IPS-20b (cell line): ENCODE data around the gene CBFA2T2.
"Not testable (repeated sequence)": the region's sequence is repeated elsewhere in the genome, so short reads cannot be mapped to it uniquely, and the experiment has no call there.

Source experiments
- H3K27ac ChIP-seq: one replicate; pipeline ENCODE4 v1.5.1; 2013; ENCODE audit warnings: low read length
- H3K27me3 ChIP-seq: 2 replicates; pipeline ENCODE4 v1.6.1; 2013; ENCODE audit warnings: mild to moderate bottlenecking, low read length, inconsistent platforms; ENCODE audit not compliant: insufficient read depth
- H3K36me3 ChIP-seq: 2 replicates; pipeline ENCODE4 v1.6.1; 2013; ENCODE audit warnings: low read depth, mild to moderate bottlenecking, inconsistent platforms, low read length, moderate library complexity; ENCODE audit not compliant: insufficient read depth
- H3K4me1 ChIP-seq: 2 replicates; pipeline ENCODE4 v1.6.1; 2013; ENCODE audit warnings: mild to moderate bottlenecking, control low read depth, inconsistent platforms, low read length, moderate library complexity; ENCODE audit not compliant: insufficient read depth
- H3K4me3 ChIP-seq: 2 replicates; pipeline ENCODE4 v1.5.1; 2013; ENCODE audit warnings: mild to moderate bottlenecking, low read length, inconsistent platforms
- H3K9ac ChIP-seq: 2 replicates; pipeline ENCODE4 v1.6.1; 2013; ENCODE audit warnings: low read depth, mild to moderate bottlenecking, inconsistent platforms, low read length, moderate library complexity
- H3K9me3 ChIP-seq: 2 replicates; pipeline ENCODE4 v1.6.1; 2013; ENCODE audit warnings: mild to moderate bottlenecking, low read depth, low read length, inconsistent platforms; ENCODE audit not compliant: insufficient read depth

Gene CBFA2T2

DNA sequence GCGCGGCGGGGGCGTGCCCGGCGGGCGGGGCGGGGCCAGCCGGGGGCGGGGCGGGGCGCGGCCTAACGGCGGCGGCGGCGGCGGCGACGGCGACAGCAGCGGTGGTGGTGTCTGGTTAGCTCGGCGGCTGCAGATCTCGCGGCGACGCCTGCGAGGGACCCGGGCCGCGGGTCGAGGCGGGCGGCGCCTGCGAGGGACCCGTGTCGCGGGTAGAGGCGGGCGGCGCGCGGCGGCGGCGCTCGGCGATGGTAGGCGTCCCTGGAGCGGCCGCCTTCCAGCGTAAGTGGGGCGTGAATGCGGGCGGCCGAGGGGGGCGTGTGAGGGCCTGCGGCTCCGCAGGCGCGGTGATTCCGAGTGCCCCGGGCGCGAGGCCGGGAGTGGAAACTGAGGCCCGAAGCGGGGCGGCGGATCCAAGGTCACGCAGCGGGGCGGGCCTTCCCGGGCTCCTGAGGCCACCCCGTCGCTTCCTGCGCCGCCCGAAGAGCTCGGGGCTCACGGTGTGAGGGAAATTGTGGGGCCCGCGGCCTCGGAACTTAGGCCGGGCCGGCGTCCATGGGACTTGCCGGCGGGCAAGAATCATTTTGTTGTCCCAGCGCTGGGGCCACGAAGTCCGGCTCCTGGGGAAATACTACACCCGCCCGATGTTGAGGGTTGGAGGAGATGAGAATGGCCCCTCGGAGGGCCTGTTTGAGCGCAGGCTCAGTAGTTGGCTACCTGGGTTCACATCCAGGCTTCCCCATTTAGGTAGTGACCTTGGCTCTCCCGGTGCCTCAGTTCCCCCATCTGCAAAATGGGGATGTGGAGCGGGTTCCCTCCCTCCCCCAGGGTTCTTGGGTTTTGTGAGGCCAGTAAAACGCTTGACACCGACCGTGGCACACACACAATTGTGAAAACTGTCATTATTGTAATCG, at the start of gene CBFA2T2:
Gene CBFA2T2, plus strand, starts transcription at position 74 of the 911 bp plus-strand sequence. Its CDS starts 172 bp downstream, at position 246.
- Histone ChIP-seq H3K4me3 (peak within 1 kb of the TSS; percentile 84), H3K36me3 (no peaks in the 10 kb centered on the region), H3K9me3 (no peaks in the 10 kb centered on the region), H3K4me1 (peaks cover 4% of the 10 kb centered on the region), H3K27me3 (no peaks in the 10 kb centered on the region), H3K27ac (no peak within 1 kb of the TSS), H3K9ac (peak within 1 kb of the TSS; percentile 80; the same call in 1 of the 2 replicates)

DNA sequence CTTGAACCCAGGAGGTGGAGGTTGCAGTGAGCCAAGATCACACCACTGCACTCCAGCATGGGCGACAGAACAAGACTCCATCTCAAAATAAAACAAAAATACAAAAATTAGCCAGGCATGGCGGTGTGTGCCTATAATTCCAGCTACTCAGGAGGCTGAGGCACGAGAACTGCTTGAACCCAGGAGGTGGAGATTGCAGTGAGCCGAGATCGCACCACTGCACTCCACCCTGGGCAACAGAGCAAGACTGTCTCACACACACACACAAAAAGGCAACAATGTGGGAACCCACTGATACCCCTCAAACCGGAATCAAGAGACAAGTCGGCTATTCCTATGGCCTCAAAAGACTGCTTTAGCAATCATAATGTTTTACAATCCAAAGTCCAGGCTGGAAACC, 49.3 kb upstream of the CBFA2T2 start:
- H3K4me3 ChIP-seq, H3K9me3 ChIP-seq, H3K9ac ChIP-seq, H3K4me1 ChIP-seq, H3K27ac ChIP-seq, H3K36me3 ChIP-seq: not testable (repeated sequence)
- peaks cover 28% of the 10 kb centered on the region for H3K27me3 ChIP-seq

DNA sequence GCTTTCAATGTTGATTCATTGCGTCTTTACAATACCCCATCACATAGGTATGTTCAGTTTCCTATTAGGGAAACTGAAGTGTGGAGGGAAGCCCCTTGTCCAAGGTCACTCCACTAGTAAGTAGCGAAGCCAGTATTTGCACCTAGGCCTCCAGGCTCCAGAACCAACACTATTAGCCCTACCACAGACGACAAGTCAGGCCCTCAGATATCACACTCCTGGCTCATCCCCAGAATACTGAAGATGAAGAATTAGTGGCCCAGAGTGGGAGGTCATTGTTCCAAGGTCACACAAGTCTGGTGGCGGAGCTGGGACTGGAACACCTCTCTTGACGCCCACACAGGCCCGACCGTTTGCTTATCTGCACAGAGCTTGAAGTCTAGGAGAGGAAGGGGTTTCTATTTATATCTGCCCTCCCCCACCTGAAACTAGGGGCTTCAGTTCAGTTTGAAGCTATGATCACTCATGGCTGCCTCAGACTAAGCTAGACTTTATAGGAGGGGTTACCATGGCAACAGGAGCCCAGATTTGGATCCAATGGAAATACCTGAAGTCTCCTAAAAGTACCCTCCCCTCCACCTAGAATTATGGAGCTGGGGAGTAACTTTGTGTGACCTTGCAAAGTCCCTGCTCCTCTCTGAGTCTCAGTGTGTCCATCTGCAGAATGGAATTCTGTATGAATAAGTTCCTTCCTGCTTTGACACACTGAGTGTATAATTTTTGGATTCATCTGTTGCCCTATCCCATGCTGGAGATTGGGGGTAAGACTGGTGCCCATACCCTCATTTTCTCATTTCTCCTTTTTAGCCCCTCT, 48.5 kb upstream of the CBFA2T2 start:
- Histone ChIP-seq H3K4me1 (peaks cover 4% of the 10 kb centered on the region; the same call in 1 of the 2 replicates), H3K9ac (no peak overlapping the region), H3K27me3 (peaks cover 28% of the 10 kb centered on the region), H3K36me3 (no peaks in the 10 kb centered on the region), H3K4me3 (no peak overlapping the region), H3K27ac (no peak overlapping the region), H3K9me3 (no peaks in the 10 kb centered on the region)

DNA sequence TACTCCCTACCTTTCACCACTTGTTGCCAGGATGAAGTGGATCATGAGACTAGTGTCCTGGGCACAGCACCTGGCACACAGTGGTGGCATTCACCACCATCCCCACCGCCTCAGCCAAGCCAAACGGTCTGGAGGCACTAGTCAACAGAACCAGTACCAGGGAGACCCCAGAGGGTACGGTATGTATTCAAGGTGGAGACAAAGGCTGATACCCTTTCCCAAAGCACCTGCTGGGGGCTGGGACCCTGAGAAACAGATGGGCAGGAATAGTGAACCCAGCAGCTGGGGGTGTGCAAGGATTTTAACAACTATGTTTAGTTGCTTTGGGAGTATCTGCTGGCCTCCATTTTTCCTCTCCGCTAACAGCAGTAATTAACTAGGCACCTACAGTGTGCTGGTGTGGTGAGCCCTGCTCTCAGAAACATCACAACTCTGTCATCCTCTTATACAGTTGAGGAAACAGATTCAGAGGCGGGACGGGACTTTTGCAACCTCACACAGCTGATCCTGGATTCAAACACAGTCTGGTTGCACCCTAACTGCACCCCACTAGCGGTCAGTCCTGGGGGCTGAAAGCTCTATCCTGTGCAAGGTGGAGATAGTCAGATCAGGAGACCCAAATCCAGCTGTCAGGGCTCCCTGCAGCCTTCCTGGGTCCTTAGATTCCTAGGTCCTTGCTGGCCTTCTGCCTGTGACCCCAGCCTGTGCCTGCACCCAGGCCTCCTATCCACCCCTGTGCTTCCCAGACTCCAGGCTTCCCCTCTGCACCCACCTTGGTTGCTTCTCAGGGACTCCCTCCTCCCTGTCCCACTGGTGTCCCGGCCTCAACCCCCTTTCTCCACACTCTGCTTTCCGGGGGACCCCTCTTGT, 47.5 kb upstream of the CBFA2T2 start:
- no peak overlapping the region for H3K9ac ChIP-seq
- H3K4me1 ChIP-seq: peaks cover 4% of the 10 kb centered on the region; the same call in 1 of the 2 replicates
- H3K4me3 ChIP-seq: peak overlapping the region; percentile 62; the same call in 1 of the 2 replicates
- H3K9me3 ChIP-seq: no peaks in the 10 kb centered on the region
- no peaks in the 10 kb centered on the region for H3K36me3 ChIP-seq
- peaks cover 28% of the 10 kb centered on the region for H3K27me3 ChIP-seq
- no peak overlapping the region for H3K27ac ChIP-seq

DNA sequence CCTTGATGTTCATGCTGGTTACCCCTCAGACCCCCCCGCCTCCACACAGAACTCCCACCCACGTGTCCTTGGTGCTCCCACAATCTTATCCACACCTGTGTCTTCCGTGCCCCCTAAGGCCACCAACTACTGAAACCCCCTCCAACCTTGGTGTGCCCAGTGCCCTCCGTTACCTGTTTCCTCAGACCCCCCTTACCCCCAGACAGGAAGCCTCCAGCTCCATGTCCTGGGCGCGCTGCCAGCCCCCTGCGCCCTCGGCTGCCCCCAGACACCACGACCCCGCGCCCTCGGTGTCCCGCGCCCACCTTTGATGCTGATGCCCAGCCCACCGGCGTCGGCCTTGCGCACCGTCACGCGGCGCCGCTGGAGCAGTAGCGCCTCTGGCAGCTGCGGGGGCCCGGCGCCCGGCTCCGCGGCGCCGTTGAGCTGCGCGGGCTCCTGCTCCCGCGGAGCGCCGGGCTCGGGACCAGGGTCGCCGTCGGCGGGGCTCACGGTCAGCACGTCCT, 46.8 kb upstream of the CBFA2T2 start:
- Histone ChIP-seq H3K4me1 (peaks cover 4% of the 10 kb centered on the region; the same call in 1 of the 2 replicates), H3K27me3 (peaks cover 28% of the 10 kb centered on the region), H3K9me3 (no peaks in the 10 kb centered on the region), H3K36me3 (no peaks in the 10 kb centered on the region), H3K9ac (no peak overlapping the region), H3K27ac (no peak overlapping the region), H3K4me3 (peak overlapping the region; percentile 62; the same call in 1 of the 2 replicates)

DNA sequence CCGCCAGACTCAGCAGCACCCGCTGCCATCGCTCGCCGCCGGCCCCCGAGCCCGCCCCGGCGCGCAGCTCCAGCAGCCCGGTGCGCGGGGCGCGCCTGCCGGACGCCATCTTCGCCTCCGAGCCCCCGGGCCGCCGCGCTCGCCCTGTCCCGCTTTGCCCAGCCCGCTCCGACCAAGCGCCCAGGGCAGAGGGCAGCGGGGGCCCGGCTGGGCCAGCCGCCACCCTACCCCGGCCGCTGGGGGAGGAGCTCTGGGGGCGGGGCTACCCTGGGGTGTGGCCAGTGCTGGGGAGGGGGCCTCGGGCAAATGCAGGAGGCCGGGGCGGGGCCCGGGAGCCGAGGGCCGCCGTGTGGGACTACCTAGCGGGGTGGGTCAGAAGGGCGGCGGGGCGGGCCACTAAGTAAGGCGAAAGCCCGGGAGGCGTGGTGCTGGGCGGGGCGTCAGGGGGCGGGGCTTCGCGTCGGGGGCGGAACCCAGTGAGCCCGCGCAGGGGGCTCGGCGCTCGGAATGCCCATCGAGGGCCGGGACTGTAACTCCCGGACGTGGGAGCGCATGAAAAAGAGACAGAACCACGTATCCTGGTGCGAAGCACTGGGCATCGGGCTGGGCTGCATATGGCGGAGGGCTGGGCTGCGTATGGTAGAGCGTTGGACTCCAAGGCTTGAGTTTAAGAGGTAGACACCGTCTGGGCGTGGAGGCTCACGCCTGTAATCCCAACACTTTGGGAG, 46.2 kb upstream of the CBFA2T2 start, which contains the start of gene SNTA1:
Gene SNTA1, minus strand, starts transcription at position 252 of the 728 bp plus-strand sequence. Its CDS starts 143 bp downstream, at position 109.
- Histone ChIP-seq H3K36me3 (no peaks in the 10 kb centered on the region), H3K27me3 (peaks cover 28% of the 10 kb centered on the region), H3K4me3 (peak within 1 kb of the TSS; percentile 83), H3K9me3 (no peaks in the 10 kb centered on the region), H3K9ac (peak within 1 kb of the TSS; percentile 53; the same call in 1 of the 2 replicates), H3K4me1 (peaks cover 4% of the 10 kb centered on the region; the same call in 1 of the 2 replicates), H3K27ac (no peak within 1 kb of the TSS)

DNA sequence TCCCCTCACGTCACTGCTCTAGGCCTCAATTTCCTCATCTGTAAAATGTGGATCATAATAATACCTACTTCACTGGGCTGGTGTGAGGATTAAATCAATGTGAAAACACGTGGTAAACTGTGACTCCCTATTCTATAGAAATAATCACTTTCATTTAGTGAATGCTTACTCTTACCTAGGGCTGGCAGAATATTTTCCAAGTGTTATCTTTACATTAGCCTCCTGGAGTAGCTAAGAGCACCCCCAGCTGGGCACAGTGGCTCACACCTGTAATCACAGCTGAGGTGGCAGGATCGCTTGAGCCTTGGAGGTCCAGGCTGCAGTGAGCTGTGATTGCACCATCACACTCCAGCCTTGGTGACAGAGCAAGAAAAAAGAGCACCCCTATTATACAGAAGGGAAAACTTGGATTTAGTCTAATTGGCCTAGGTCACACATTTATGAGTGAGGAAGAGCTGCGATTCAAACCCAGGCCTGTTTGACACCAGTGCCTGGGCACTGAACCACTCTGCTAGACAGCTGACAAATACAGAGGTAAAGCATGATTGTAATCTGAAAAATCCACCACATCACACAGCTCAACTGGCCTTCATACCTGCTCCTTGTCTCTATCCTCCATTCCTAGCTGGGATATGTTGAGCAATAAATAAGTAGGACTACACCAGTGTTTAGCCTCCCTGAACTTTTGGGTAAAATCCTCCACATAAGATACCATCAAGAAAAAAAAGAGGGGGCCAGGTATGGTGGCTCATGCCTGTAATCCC, 44.9 kb upstream of the CBFA2T2 start:
- Histone ChIP-seq H3K36me3 (no peaks in the 10 kb centered on the region), H3K9ac (no peak overlapping the region), H3K27me3 (peaks cover 28% of the 10 kb centered on the region), H3K9me3 (no peaks in the 10 kb centered on the region), H3K27ac (no peak overlapping the region), H3K4me3 (peak overlapping the region; percentile 83; the same call in 1 of the 2 replicates), H3K4me1 (peaks cover 4% of the 10 kb centered on the region; the same call in 1 of the 2 replicates)

DNA sequence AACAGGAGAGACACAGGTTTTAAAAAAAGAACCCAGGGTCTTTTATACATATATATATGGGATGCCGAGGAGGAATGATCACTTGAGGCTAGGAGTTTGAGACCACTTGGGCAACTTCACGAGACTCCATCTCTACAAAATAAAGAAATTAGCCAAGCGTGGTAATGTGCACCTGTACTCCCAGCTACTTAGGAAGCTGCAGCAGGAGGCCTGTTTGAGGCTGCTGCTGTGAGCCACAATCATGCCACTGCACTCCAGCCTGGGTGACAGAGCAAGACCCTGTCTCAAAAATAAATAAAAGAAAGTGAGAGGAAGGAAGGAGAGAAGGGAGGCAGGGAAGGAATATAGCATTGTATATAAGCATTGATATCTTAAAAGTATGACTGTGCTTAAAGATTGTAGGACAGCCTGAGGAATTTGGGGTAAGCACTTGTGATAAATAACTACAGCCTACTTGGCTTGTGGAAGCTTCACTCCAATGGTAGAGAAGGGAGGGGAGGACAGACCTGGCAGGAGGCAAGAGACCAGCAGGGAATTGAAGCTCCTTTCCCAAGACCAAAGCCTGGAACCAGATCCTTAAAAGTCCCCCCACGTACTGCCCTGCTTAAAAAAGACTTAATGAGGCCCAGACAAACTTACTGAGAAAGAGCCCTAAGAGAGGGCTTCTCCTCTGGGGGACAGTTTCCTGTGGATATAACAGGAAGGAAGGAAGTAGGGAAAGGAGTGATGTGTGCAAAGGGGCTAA, 43.8 kb upstream of the CBFA2T2 start:
- no peaks in the 10 kb centered on the region for H3K9me3 ChIP-seq
- H3K4me1 ChIP-seq: peaks cover 4% of the 10 kb centered on the region; the same call in 1 of the 2 replicates
- H3K27me3 ChIP-seq: peaks cover 28% of the 10 kb centered on the region
- no peak overlapping the region for H3K4me3 ChIP-seq
- H3K27ac ChIP-seq: no peak overlapping the region
- no peak overlapping the region for H3K9ac ChIP-seq
- H3K36me3 ChIP-seq: no peaks in the 10 kb centered on the region

DNA sequence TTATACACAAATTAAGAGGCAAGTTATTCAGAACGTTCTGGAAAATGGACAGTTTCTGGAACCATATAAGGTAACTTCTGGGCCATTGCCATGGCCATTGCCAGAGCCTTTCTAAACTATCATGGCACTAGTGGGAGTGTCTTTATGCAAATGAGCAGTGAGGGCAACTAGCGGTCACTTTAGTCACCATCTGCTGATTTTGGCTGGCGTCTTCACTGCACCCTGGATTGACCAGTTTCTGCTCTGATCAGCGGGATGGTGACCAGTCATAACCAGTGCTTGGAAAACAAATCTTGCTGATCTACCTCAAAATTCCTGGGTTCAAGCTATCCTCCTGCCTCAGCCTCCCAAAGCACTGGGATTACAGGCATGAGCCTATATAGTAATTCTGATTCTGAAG, 39.0 kb upstream of the CBFA2T2 start:
- no peaks in the 10 kb centered on the region for H3K27me3 ChIP-seq
- H3K9ac ChIP-seq: no peak overlapping the region
- H3K9me3 ChIP-seq: no peaks in the 10 kb centered on the region
- no peaks in the 10 kb centered on the region; the same call in 1 of the 2 replicates for H3K4me1 ChIP-seq
- no peaks in the 10 kb centered on the region for H3K36me3 ChIP-seq
- no peak overlapping the region for H3K4me3 ChIP-seq
- H3K27ac ChIP-seq: no peak overlapping the region
